CMK (cell line): ENCODE data around the gene CLTA.
"Not testable (repeated sequence)": the region's sequence is repeated elsewhere in the genome, so short reads cannot be mapped to it uniquely, and the experiment has no call there.

Experiments
- DNase-seq: peaks from one replicate; pipeline ENCODE4 v3.0.0-alpha.2; 2010; ENCODE audit warnings: low read depth

The CLTA gene

GRCh38 chr9:36189976-36190375 lies 745 bp upstream of the CLTA start:
- DNase-seq = no peak

GRCh38 chr9:36191290-36191645 lies 547 bp downstream of the CLTA start:
- no peak for DNase-seq

GRCh38 chr9:36191686-36192085 lies 965 bp downstream of the CLTA start:
- no peak for DNase-seq

GRCh38 chr9:36192196-36192595 lies 1.5 kb downstream of the CLTA start:
- DNase-seq = no peak

GRCh38 chr9:36193023-36193422 lies 2.3 kb downstream of the CLTA start:
- no peak for DNase-seq

- no peak for DNase-seq
Measured at GRCh38 chr9:36194326-36195000, 3.7 kb downstream of the CLTA start.

- no peak for DNase-seq
Measured at GRCh38 chr9:36204906-36205547, 14.3 kb downstream of the CLTA start.

GRCh38 chr9:36207016-36207415 lies 16.3 kb downstream of the CLTA start:
- DNase-seq = no peak

GRCh38 chr9:36207546-36208012 lies 16.9 kb downstream of the CLTA start:
- no peak for DNase-seq

- no peak for DNase-seq
Measured at GRCh38 chr9:36208521-36209253, 18.0 kb downstream of the CLTA start.

GRCh38 chr9:36210722-36211121 lies 20.0 kb downstream of the CLTA start:
- no peak for DNase-seq

GRCh38 chr9:36211510-36211909 lies 20.8 kb downstream of the CLTA start:
- no peak for DNase-seq

- DNase-seq = no peak
Measured at GRCh38 chr9:36213387-36213786, 22.7 kb downstream of the CLTA start.

GRCh38 chr9:36213989-36214388 lies 23.3 kb downstream of the CLTA start:
- no peak for DNase-seq

- no peak for DNase-seq
Measured at GRCh38 chr9:36214571-36214970, 23.9 kb downstream of the CLTA start.

- DNase-seq = no peak
Measured at GRCh38 chr9:36217256-36217968, 26.7 kb downstream of the CLTA start.

GRCh38 chr9:36218011-36218410 lies 27.3 kb downstream of the CLTA start:
- DNase-seq = no peak

GRCh38 chr9:36218411-36218901 lies 27.7 kb downstream of the CLTA start:
- no peak for DNase-seq

- no peak for DNase-seq
Measured at GRCh38 chr9:36221667-36222066, 30.9 kb downstream of the CLTA start.

GRCh38 chr9:36222449-36222848 lies 31.7 kb downstream of the CLTA start:
- DNase-seq = no peak

GRCh38 chr9:36237230-36237629 lies 46.5 kb downstream of the CLTA start:
- DNase-seq = no peak

GRCh38 chr9:36239205-36239604 lies 48.5 kb downstream of the CLTA start:
- not testable (repeated sequence) for DNase-seq
